GM21390 (cell line): ENCODE results near the gene HSD17B3.
"Not testable (repeated sequence)": the region's sequence is repeated elsewhere in the genome, so short reads cannot be mapped to it uniquely, and the experiment has no call there.

Experiments used
- ATAC-seq: cut with Tn5 transposase; IDR thresholded peaks from one replicate; pipeline ENCODE4 v1.9.1; 2021; ENCODE audit not compliant: unreplicated experiment

Gene HSD17B3

GRCh38 chr9:96201140-96201539 is 100.8 kb downstream of the HSD17B3 start:
- no peak for ATAC-seq

GRCh38 chr9:96199006-96199405 is 103.0 kb downstream of the HSD17B3 start:
- ATAC-seq = no peak

GRCh38 chr9:96195541-96195940 is 106.4 kb downstream of the HSD17B3 start:
- no peak for ATAC-seq

GRCh38 chr9:96193236-96193755 is 108.7 kb downstream of the HSD17B3 start:
- ATAC-seq = no peak

- no peak for ATAC-seq
Observed at GRCh38 chr9:96192710-96193109, 109.3 kb downstream of the HSD17B3 start.

- no peak for ATAC-seq
Observed at GRCh38 chr9:96189995-96190394, 112.0 kb downstream of the HSD17B3 start.

- ATAC-seq = not testable (repeated sequence)
Observed at GRCh38 chr9:96189581-96189980, 112.4 kb downstream of the HSD17B3 start.

GRCh38 chr9:96188571-96188970 is 113.4 kb downstream of the HSD17B3 start:
- ATAC-seq = no peak

- no peak for ATAC-seq
Observed at GRCh38 chr9:96187151-96187555, 114.8 kb downstream of the HSD17B3 start.

GRCh38 chr9:96186591-96187011 is 115.4 kb downstream of the HSD17B3 start:
- no peak for ATAC-seq

GRCh38 chr9:96185518-96186156 is 116.3 kb downstream of the HSD17B3 start:
- ATAC-seq = no peak
